B cell (primary cell): ENCODE measurements around the gene LBR.

Source experiments
- EZH2 ChIP-seq: IDR thresholded peaks from 2 replicates; pipeline ENCODE4 v1.6.1; 2012; ENCODE audit warnings: borderline replicate concordance, low read depth, mild to moderate bottlenecking, moderate library complexity, low read length; ENCODE audit not compliant: insufficient read depth, poor library complexity, severe bottlenecking
- TF ChIP-seq, protein P1 (sequence below): fragments of 200-600 bp; IDR thresholded peaks from one replicate; pipeline ENCODE4 v1.8.0; 2022; ENCODE audit warnings: antibody characterized with exemption, mild to moderate bottlenecking

- TF ChIP-seq, protein P1, sequence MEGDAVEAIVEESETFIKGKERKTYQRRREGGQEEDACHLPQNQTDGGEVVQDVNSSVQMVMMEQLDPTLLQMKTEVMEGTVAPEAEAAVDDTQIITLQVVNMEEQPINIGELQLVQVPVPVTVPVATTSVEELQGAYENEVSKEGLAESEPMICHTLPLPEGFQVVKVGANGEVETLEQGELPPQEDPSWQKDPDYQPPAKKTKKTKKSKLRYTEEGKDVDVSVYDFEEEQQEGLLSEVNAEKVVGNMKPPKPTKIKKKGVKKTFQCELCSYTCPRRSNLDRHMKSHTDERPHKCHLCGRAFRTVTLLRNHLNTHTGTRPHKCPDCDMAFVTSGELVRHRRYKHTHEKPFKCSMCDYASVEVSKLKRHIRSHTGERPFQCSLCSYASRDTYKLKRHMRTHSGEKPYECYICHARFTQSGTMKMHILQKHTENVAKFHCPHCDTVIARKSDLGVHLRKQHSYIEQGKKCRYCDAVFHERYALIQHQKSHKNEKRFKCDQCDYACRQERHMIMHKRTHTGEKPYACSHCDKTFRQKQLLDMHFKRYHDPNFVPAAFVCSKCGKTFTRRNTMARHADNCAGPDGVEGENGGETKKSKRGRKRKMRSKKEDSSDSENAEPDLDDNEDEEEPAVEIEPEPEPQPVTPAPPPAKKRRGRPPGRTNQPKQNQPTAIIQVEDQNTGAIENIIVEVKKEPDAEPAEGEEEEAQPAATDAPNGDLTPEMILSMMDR: no peak
- TF ChIP-seq EZH2: no peak
Measured at GRCh38 chr1:225354906-225355305, 72.9 kb downstream of the LBR start.
